Activated CD8-positive, alpha-beta memory T cell treated with anti-CD3 and anti-CD28 coated beads, Interleukin-2, amount 50 U/mL, for 4 hours (primary cell): ENCODE results near the gene PWWP2B.
"Not testable (repeated sequence)": the region's sequence is repeated elsewhere in the genome, so short reads cannot be mapped to it uniquely, and the experiment has no call there.

ENCODE experiments used
- DNase-seq: peaks from one replicate; pipeline ENCODE4 v3.0.0-alpha.2; 2020

PWWP2B gene

GRCh38 chr10:132363921-132364593 lies 32.9 kb upstream of the PWWP2B start:
- no peak for DNase-seq

- no peak for DNase-seq
Observed at GRCh38 chr10:132364594-132364970, 32.4 kb upstream of the PWWP2B start.

DNA sequence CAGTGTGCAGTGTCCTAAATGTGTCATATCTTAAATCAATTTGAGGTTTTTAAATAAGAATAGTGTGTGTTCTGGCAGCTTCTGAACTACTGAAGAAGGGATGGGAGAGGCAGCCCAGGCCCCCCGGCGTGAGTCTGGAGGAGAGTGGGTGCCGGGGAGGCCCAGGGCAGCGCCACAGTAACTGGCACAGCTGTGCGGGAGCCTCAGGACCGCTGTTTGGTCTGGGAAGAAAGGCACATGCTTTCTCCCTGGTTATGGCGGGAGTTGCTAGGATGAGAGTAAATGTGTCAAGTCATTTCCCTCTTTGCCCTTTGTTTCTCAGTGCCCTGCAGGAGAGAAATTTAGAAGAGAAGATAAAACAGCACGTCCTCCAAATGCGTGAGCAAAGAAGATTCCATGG lies 31.9 kb upstream of the PWWP2B start:
- no peak for DNase-seq

GRCh38 chr10:132366006-132366405 lies 31.0 kb upstream of the PWWP2B start:
- DNase-seq = no peak

- no peak for DNase-seq
Observed at GRCh38 chr10:132366499-132366898, 30.5 kb upstream of the PWWP2B start.

GRCh38 chr10:132368391-132368790 lies 28.6 kb upstream of the PWWP2B start:
- no peak for DNase-seq

DNA sequence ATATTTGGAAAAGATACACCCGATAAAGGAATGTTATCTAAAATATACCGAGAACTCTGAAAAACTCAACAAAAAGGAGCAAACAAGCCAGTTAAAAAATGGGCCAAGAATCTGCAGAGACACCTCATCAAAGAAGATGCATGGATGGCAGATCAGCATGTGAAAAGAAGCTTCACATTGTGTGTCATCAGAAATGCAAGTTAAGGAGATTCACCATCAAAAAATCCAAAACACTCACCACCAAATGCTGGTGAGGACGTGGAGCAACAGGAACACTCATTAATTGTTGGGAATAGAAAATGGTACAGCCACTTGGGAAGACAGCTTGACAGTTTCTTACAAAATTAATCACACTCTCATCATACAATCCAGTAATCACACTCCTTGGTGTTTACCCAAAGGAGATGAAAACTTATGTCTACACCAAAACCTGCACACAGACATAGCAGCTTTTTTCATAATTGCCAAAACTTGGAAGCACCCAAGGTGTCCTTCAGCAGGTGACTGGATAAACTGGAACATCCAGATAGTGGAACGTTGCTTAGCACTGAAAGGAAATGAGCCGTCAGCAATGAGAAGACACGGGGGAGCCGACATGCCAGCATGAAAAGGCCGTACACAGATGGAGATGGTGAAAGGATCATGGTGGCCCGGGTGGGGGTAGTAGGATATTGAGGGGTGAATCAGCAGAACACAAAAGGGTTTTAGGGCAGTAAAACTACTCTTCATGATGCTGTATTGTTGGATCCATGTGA lies 27.9 kb upstream of the PWWP2B start:
- no peak for DNase-seq

GRCh38 chr10:132369636-132370185 lies 27.3 kb upstream of the PWWP2B start:
- no peak for DNase-seq

DNA sequence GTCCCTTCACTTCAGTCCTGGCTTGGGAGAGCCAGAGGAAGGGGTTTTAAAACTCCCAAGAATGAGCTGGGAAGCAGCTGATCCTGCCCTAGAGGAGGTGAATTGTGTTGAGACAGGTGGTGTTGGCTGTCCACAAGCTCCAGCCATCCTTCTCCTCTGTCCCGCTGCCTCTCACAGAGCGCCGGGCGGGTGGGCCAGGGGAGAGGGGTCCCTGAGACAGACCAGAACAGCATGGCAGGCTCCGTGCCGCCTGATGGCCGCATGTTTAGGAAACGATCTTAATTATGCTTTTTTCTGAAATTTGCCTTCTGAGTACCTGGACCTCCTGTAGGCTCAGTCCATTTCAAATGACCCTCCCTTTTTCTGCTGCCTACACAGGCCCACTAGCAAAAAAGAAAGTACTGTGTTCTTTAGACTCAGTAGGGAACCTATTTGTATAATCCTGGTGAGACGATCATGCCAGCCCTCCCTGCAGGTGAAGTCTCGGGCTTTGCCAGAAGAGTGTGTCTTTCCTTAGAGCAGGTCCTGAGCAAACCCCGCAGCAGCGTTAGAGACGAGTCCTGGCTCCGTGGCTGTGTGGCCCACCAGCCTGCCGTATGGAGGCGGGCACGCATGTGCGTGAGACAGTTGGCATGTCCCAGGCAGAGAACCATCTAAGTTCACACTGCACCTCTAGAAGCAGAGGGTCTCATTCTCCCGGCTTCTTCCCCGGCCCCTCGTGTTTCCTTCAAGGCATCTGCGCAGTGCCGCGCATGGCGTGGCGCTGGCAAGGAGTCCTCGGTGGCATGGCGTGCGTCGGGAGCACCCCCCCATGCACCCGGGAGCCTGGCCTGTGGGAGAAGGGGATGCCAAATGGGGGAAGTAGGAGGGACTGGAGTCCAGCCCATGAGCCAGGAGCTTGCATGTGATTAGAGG lies 26.3 kb upstream of the PWWP2B start:
- DNase-seq = no peak

GRCh38 chr10:132371641-132372081 lies 25.3 kb upstream of the PWWP2B start:
- DNase-seq = peak; percentile 28

- DNase-seq = peak; percentile 5
Observed at GRCh38 chr10:132372516-132373095, 24.4 kb upstream of the PWWP2B start.

DNA sequence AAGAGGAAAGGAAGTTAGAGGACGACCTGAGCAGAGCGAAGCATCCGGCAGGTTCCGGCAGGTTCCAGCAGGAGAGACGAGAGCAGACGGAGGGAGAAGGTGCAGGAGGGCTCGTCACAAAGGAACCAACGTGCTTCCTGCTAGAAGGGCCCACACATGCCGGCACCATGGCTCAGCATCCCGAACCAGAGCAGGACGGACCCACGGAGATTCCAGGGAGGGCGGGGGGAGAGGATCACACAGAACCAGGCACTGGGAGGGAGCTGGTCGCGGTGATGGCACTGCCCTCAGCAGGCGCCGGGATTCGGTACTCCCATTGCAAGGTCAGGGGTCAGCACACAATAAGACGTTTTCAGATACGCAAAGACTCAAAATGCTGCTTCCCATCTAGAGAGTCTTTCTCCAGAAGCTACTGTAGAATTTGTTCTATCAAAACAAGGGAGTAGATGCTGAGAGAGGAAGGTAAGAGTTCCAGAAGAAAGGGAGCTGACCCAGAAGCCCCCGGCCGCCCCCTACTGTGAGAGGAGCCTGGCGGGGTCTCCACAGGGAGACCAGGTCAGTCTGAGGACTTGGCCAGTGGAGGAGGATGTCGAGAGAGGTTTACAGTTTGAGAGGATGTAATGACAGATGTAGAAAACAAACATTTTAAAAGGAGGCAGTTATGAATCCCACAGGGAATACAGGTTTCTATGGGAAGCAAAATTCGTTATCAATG lies 23.6 kb upstream of the PWWP2B start:
- peak; percentile 9 for DNase-seq

- peak; percentile 4 for DNase-seq
Observed at GRCh38 chr10:132374176-132374575, 22.8 kb upstream of the PWWP2B start.

- no peak for DNase-seq
Observed at GRCh38 chr10:132374612-132375011, 22.4 kb upstream of the PWWP2B start.

- peak; percentile 13 for DNase-seq
Observed at GRCh38 chr10:132375116-132375794, 21.7 kb upstream of the PWWP2B start.

DNA sequence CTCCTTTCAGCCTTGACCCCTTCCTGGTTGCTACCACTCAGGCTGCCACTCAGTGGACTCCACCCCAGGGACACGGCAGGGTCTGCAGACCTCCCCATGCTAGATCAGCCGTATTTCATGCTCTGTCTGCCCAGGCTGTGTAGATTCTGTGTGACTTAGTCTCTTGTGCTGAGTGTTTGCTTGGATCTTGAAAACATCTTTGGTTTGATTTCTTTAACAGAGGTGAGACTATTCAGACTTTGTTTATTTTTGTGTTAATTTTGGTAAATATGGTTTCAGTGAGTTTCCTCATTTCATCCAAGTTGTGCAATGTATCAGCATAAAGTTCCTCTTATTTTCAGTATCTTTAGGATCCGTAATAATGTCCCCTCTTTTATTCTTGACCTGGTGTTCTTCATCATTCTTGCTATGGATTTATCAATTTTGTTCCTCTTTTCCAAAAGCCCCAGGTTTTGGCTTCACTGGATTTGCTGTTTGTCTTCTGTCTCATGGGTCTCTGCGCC lies 21.2 kb upstream of the PWWP2B start:
- no peak for DNase-seq

GRCh38 chr10:132376394-132376851 lies 20.6 kb upstream of the PWWP2B start:
- DNase-seq = peak; percentile 6

GRCh38 chr10:132377326-132377725 lies 19.7 kb upstream of the PWWP2B start:
- DNase-seq = no peak

DNA sequence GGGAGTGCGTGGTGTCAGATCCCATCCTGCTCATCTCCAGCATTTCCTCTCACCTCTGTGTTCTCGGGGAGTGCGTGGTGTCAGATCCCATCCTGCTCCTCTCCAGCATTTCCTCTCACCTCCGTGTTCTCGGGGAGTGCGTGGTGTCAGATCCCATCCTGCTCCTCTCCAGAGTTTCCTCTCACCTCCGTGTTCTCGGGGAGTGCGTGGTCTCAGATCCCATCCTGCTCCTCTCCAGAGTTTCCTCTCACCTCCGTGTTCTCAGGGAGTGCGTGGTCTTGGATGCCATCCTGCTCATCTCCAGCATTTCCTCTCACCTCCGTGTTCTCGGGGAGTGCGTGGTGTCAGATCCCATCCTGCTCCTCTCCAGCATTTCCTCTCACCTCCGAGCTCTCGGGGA lies 18.0 kb upstream of the PWWP2B start:
- not testable (repeated sequence) for DNase-seq

DNA sequence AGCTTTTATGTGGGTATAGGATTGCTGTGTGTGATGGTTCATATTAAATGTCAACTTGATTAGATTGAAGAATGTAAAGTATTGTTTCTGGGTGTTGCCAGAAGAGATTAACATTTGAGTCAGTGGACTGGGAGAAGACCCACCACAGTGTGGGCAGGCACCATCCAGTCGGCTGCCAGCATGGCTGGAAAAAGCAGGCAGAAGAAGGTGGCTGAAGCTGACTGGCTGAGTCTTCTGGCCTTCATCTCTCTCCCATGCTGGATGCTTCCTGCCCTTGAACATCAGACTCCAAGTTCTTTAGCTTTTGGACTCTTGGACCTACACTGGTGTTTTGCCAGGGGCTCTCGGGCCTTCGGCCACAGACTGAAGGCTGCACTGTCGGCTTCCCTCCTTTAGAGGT lies 16.0 kb upstream of the PWWP2B start:
- DNase-seq = not testable (repeated sequence)

- DNase-seq = no peak
Observed at GRCh38 chr10:132381741-132382140, 15.3 kb upstream of the PWWP2B start.
